ENCODE data around the gene HSF4.

The HSF4 gene

DNA sequence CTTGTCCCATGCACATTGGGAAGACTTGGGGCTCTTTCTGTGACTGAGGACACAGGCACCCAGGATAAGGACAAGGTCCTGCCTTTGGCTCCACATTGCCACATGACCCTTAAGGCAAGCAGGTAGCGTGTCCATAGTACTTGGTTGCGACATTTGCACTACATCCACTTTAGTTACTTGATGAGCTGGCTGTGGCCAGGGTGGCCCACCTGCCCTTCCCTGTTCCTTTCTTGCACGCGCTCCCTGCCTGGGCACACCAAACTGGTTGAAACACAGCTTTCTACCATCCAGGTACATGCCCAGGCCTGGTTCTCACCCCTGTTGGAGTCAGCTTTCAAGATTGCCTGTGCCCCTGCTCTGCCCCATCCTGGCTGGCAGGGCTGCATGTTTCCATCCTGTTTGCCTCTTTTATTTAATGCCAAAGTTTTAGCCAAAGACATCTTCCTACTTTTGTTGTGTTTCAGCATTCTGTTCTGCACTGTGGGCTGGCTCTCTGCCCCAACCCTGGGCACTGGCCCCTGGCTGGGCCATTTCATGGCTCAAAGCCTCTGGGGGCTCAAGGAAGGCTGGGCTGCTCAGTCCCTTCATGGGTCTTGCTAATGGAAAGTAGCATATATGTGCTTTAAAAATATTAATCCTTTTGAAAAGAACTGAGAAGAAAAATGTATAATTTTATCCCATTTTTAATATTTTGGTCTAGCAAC lies 17.0 kb upstream of the HSF4 start:
- Histone ChIP-seq H3K27me3 (ENCODE audit: insufficient read depth, low read length, poor library complexity) (no peaks in the 10 kb centered on the region), H3K4me2 (ENCODE audit: low read length) (no peak overlapping the region), H4K5ac (ENCODE audit: low read length) (no peak overlapping the region), H2BK120ac (ENCODE audit: low read depth, low read length) (no peak overlapping the region), H3K4me3 (ENCODE audit: low read length) (no peak overlapping the region), H2AK5ac (ENCODE audit: low read length) (no peak overlapping the region), H3K27ac (ENCODE audit: low read depth, low read length) (no peak overlapping the region), H3K4ac (ENCODE audit: low read depth, low read length) (no peak overlapping the region), H4K8ac (ENCODE audit: low read depth, low read length) (no peak overlapping the region), H3K79me1 (ENCODE audit: low read length) (no peaks in the 10 kb centered on the region), H3K56ac (ENCODE audit: low read length) (no peak overlapping the region), H3K79me2 (ENCODE audit: control insufficient read depth, insufficient read depth, low read length) (no peaks in the 10 kb centered on the region), H3K23ac (ENCODE audit: low read length) (no peak overlapping the region), H3K18ac (ENCODE audit: low read length) (no peak overlapping the region), H3K36me3 (ENCODE audit: control insufficient read depth, insufficient read depth, low read length) (peaks cover 4% of the 10 kb centered on the region), H3K9ac (ENCODE audit: low read length) (no peak overlapping the region), H2BK15ac (replicated peaks; ENCODE audit: low read depth) (no peak overlapping the region), H3K4me1 (ENCODE audit: control insufficient read depth, low read depth, low read length) (no peaks in the 10 kb centered on the region), H2BK5ac (ENCODE audit: low read length) (no peak overlapping the region)
- WGBS (ENCODE audit: extremely low coverage, insufficient coverage, low lambda C conversion rate), result no CpG with 5 or more reads among the region's 4 CpGs
- no peak for DNase-seq

DNA sequence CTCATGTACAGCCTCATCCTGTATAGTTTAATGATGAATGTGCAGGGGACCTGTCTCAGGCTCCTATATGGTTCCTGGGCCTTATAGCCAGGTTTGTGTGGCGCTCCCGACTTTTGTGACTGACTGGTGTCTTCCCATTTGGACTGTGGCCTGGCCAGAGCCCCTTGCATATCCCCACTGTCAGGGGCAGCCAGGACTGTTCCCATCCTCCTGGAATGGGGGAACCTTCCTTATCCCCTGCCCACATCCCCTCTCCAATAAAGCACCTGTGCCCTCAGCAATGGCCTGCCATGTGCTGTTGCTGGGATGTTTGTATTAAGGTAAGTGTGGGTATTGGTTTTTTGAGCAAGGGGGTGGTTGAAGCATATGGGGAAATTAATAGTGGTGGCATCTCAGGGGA lies 16.3 kb upstream of the HSF4 start:
- Histone ChIP-seq H3K18ac (ENCODE audit: low read length) (no peak overlapping the region), H3K79me2 (ENCODE audit: control insufficient read depth, insufficient read depth, low read length) (no peaks in the 10 kb centered on the region), H3K4me2 (ENCODE audit: low read length) (no peak overlapping the region), H4K5ac (ENCODE audit: low read length) (no peak overlapping the region), H3K9ac (ENCODE audit: low read length) (no peak overlapping the region), H2BK5ac (ENCODE audit: low read length) (no peak overlapping the region), H3K4ac (ENCODE audit: low read depth, low read length) (no peak overlapping the region), H2AK5ac (ENCODE audit: low read length) (no peak overlapping the region), H3K27me3 (ENCODE audit: insufficient read depth, low read length, poor library complexity) (peaks cover 6% of the 10 kb centered on the region), H4K8ac (ENCODE audit: low read depth, low read length) (no peak overlapping the region), H3K36me3 (ENCODE audit: control insufficient read depth, insufficient read depth, low read length) (peaks cover 3% of the 10 kb centered on the region), H3K23ac (ENCODE audit: low read length) (no peak overlapping the region), H3K4me3 (ENCODE audit: low read length) (no peak overlapping the region), H3K56ac (ENCODE audit: low read length) (no peak overlapping the region), H3K27ac (ENCODE audit: low read depth, low read length) (no peak overlapping the region), H2BK15ac (replicated peaks; ENCODE audit: low read depth) (no peak overlapping the region), H2BK120ac (ENCODE audit: low read depth, low read length) (no peak overlapping the region), H3K79me1 (ENCODE audit: low read length) (no peaks in the 10 kb centered on the region), H3K4me1 (ENCODE audit: control insufficient read depth, low read depth, low read length) (no peaks in the 10 kb centered on the region)
- no peak for DNase-seq
- no CpG with 5 or more reads among the region's 2 CpGs for WGBS (ENCODE audit: extremely low coverage, insufficient coverage, low lambda C conversion rate)

GRCh38 chr16:67148656-67149275 lies 15.8 kb upstream of the HSF4 start:
- no peak for DNase-seq
- H3K9ac ChIP-seq (ENCODE audit: low read length), result no peak overlapping the region
- WGBS (ENCODE audit: extremely low coverage, insufficient coverage, low lambda C conversion rate), result no CpG with 5 or more reads among the region's 11 CpGs
- H3K79me2 ChIP-seq (ENCODE audit: control insufficient read depth, insufficient read depth, low read length), result no peaks in the 10 kb centered on the region
- no peaks in the 10 kb centered on the region for H3K4me1 ChIP-seq (ENCODE audit: control insufficient read depth, low read depth, low read length)
- peak overlapping the region; percentile 96 for H3K56ac ChIP-seq (ENCODE audit: low read length)
- no peak overlapping the region for H2BK15ac ChIP-seq (replicated peaks; ENCODE audit: low read depth)
- H2AK5ac ChIP-seq (ENCODE audit: low read length), result no peak overlapping the region
- H3K4ac ChIP-seq (ENCODE audit: low read depth, low read length), result no peak overlapping the region
- no peak overlapping the region for H2BK5ac ChIP-seq (ENCODE audit: low read length)
- H4K5ac ChIP-seq (ENCODE audit: low read length), result no peak overlapping the region
- peaks cover 8% of the 10 kb centered on the region for H3K27me3 ChIP-seq (ENCODE audit: insufficient read depth, low read length, poor library complexity)
- no peak overlapping the region for H3K4me3 ChIP-seq (ENCODE audit: low read length)
- no peak overlapping the region for H3K18ac ChIP-seq (ENCODE audit: low read length)
- no peak overlapping the region for H3K27ac ChIP-seq (ENCODE audit: low read depth, low read length)
- H3K79me1 ChIP-seq (ENCODE audit: low read length), result no peaks in the 10 kb centered on the region
- H2BK120ac ChIP-seq (ENCODE audit: low read depth, low read length), result no peak overlapping the region
- peaks cover 3% of the 10 kb centered on the region for H3K36me3 ChIP-seq (ENCODE audit: control insufficient read depth, insufficient read depth, low read length)
- no peak overlapping the region for H4K8ac ChIP-seq (ENCODE audit: low read depth, low read length)
- no peak overlapping the region for H3K4me2 ChIP-seq (ENCODE audit: low read length)
- H3K23ac ChIP-seq (ENCODE audit: low read length), result no peak overlapping the region

GRCh38 chr16:67149276-67150046 lies 15.1 kb upstream of the HSF4 start:
- no CpG with 5 or more reads among the region's 77 CpGs for WGBS (ENCODE audit: extremely low coverage, insufficient coverage, low lambda C conversion rate)
- no peak overlapping the region for H4K8ac ChIP-seq (ENCODE audit: low read depth, low read length)
- no peak overlapping the region for H2AK5ac ChIP-seq (ENCODE audit: low read length)
- H3K79me1 ChIP-seq (ENCODE audit: low read length), result no peaks in the 10 kb centered on the region
- no peak overlapping the region for H2BK15ac ChIP-seq (replicated peaks; ENCODE audit: low read depth)
- no peak overlapping the region for H3K27ac ChIP-seq (ENCODE audit: low read depth, low read length)
- no peak overlapping the region for H3K18ac ChIP-seq (ENCODE audit: low read length)
- H2BK5ac ChIP-seq (ENCODE audit: low read length), result no peak overlapping the region
- peak overlapping the region; percentile 61 for H3K4me2 ChIP-seq (ENCODE audit: low read length)
- H3K23ac ChIP-seq (ENCODE audit: low read length), result peak overlapping the region; percentile 9
- no peak overlapping the region for H3K4me3 ChIP-seq (ENCODE audit: low read length)
- no peaks in the 10 kb centered on the region for H3K4me1 ChIP-seq (ENCODE audit: control insufficient read depth, low read depth, low read length)
- H3K4ac ChIP-seq (ENCODE audit: low read depth, low read length), result no peak overlapping the region
- H3K36me3 ChIP-seq (ENCODE audit: control insufficient read depth, insufficient read depth, low read length), result peaks cover 3% of the 10 kb centered on the region
- peak overlapping the region; percentile 96 for H3K56ac ChIP-seq (ENCODE audit: low read length)
- H3K9ac ChIP-seq (ENCODE audit: low read length), result peak overlapping the region; percentile 86
- H2BK120ac ChIP-seq (ENCODE audit: low read depth, low read length), result no peak overlapping the region
- H4K5ac ChIP-seq (ENCODE audit: low read length), result no peak overlapping the region
- H3K79me2 ChIP-seq (ENCODE audit: control insufficient read depth, insufficient read depth, low read length), result no peaks in the 10 kb centered on the region
- no peak for DNase-seq
- peaks cover 14% of the 10 kb centered on the region for H3K27me3 ChIP-seq (ENCODE audit: insufficient read depth, low read length, poor library complexity)

GRCh38 chr16:67150047-67150832 lies 14.3 kb upstream of the HSF4 start:
- H2AK5ac ChIP-seq (ENCODE audit: low read length), result no peak overlapping the region
- H2BK15ac ChIP-seq (replicated peaks; ENCODE audit: low read depth), result no peak overlapping the region
- no peaks in the 10 kb centered on the region for H3K4me1 ChIP-seq (ENCODE audit: control insufficient read depth, low read depth, low read length)
- WGBS (ENCODE audit: extremely low coverage, insufficient coverage, low lambda C conversion rate), result no CpG with 5 or more reads among the region's 94 CpGs
- H4K5ac ChIP-seq (ENCODE audit: low read length), result no peak overlapping the region
- peaks cover 18% of the 10 kb centered on the region for H3K27me3 ChIP-seq (ENCODE audit: insufficient read depth, low read length, poor library complexity)
- peak overlapping the region; percentile 61 for H3K4me2 ChIP-seq (ENCODE audit: low read length)
- H3K79me2 ChIP-seq (ENCODE audit: control insufficient read depth, insufficient read depth, low read length), result no peaks in the 10 kb centered on the region
- H3K79me1 ChIP-seq (ENCODE audit: low read length), result no peaks in the 10 kb centered on the region
- peak overlapping the region; percentile 83 for H3K18ac ChIP-seq (ENCODE audit: low read length)
- H3K36me3 ChIP-seq (ENCODE audit: control insufficient read depth, insufficient read depth, low read length), result peaks cover 3% of the 10 kb centered on the region
- no peak overlapping the region for H3K27ac ChIP-seq (ENCODE audit: low read depth, low read length)
- H3K56ac ChIP-seq (ENCODE audit: low read length), result peak overlapping the region; percentile 96
- H3K9ac ChIP-seq (ENCODE audit: low read length), result peak overlapping the region; percentile 86
- no peak overlapping the region for H4K8ac ChIP-seq (ENCODE audit: low read depth, low read length)
- H2BK5ac ChIP-seq (ENCODE audit: low read length), result no peak overlapping the region
- H3K23ac ChIP-seq (ENCODE audit: low read length), result no peak overlapping the region
- peak overlapping the region; percentile 63 for H3K4me3 ChIP-seq (ENCODE audit: low read length)
- peak overlapping the region; percentile 45 for H3K4ac ChIP-seq (ENCODE audit: low read depth, low read length)
- H2BK120ac ChIP-seq (ENCODE audit: low read depth, low read length), result peak overlapping the region; percentile 10
- DNase-seq, result peak; percentile 89

Data from mesendoderm (in vitro differentiated cells).